HEK293T (cell line): Measurements from ENCODE around the gene SWI5.

Experiments
- CTCF ChIA-PET: fragments of 350-600 bp; formaldehyde crosslinking; extraction: SDS; loops from one replicate; lab custom pipeline; 2021; ENCODE audit warnings: antibody characterized with exemption, inconsistent platforms; lab: Yijun Ruan, JAX
- POLR2A ChIA-PET: fragments of 350-600 bp; formaldehyde crosslinking; extraction: SDS; loops from one replicate; lab custom pipeline; 2020; ENCODE audit warnings: antibody characterized with exemption, inconsistent platforms; lab: Yijun Ruan, JAX
- DNase-seq: peaks from one replicate; pipeline ENCODE4 v3.0.0; 2012; ENCODE audit warnings: mixed read lengths; ENCODE audit errors: extremely low spot score
- ARNT ChIP-seq: fragments of 450-650 bp; IDR thresholded peaks from 2 replicates; pipeline ENCODE4 v1.6.1; 2017; ENCODE audit warnings: mild to moderate bottlenecking
- BHLHE40 ChIP-seq: fragments of 450-650 bp; IDR thresholded peaks from 2 replicates; pipeline ENCODE4 v1.6.1; 2016; ENCODE audit warnings: mild to moderate bottlenecking, moderate library complexity, borderline replicate concordance
- CTBP1 ChIP-seq: fragments of 450-650 bp; IDR thresholded peaks from 2 replicates; pipeline ENCODE4 v1.6.1; 2016; ENCODE audit warnings: borderline replicate concordance
- ELF4 ChIP-seq: fragments of 450-650 bp; IDR thresholded peaks from 2 replicates; pipeline ENCODE4 v1.6.1; 2017; ENCODE audit warnings: antibody characterized with exemption
- FOXA1 ChIP-seq: fragments of 450-650 bp; IDR thresholded peaks from 2 replicates; pipeline ENCODE4 v1.6.1; 2016; ENCODE audit warnings: mild to moderate bottlenecking
- FOXK2 ChIP-seq: fragments of 450-650 bp; IDR thresholded peaks from 2 replicates; pipeline ENCODE4 v1.6.1; 2016; ENCODE audit warnings: mild to moderate bottlenecking
- FOXM1 ChIP-seq: fragments of 450-650 bp; IDR thresholded peaks from 2 replicates; pipeline ENCODE4 v1.6.1; 2017; ENCODE audit warnings: mild to moderate bottlenecking, borderline replicate concordance
- HDGF ChIP-seq: fragments of 450-650 bp; IDR thresholded peaks from 2 replicates; pipeline ENCODE4 v1.6.1; 2017; ENCODE audit warnings: antibody characterized with exemption, borderline replicate concordance
- L3MBTL2 ChIP-seq: fragments of 450-650 bp; conservative IDR thresholded peaks from 2 replicates; pipeline ENCODE4 v1.6.1; 2016; ENCODE audit warnings: mild to moderate bottlenecking
- LEF1 ChIP-seq: fragments of 450-650 bp; IDR thresholded peaks from 2 replicates; pipeline ENCODE4 v1.6.1; 2017; ENCODE audit warnings: mild to moderate bottlenecking, borderline replicate concordance
- NFRKB ChIP-seq: fragments of 450-650 bp; IDR thresholded peaks from 2 replicates; pipeline ENCODE4 v1.6.1; 2016; ENCODE audit warnings: mild to moderate bottlenecking, moderate library complexity
- SP1 ChIP-seq: fragments of 450-650 bp; IDR thresholded peaks from 2 replicates; pipeline ENCODE4 v1.6.1; 2017
- SUZ12 ChIP-seq: fragments of 450-650 bp; IDR thresholded peaks from 2 replicates; pipeline ENCODE4 v1.6.1; 2016; ENCODE audit warnings: mild to moderate bottlenecking
- TARDBP ChIP-seq: fragments of 450-650 bp; IDR thresholded peaks from 2 replicates; pipeline ENCODE4 v1.6.1; 2016
- ZNF384 ChIP-seq: fragments of 450-650 bp; IDR thresholded peaks from 2 replicates; pipeline ENCODE4 v1.6.1; 2016
- TF ChIP-seq, protein P1 (sequence below): fragments of 450-650 bp; IDR thresholded peaks from 2 replicates; pipeline ENCODE4 v1.6.1; 2016

Gene SWI5

DNA sequence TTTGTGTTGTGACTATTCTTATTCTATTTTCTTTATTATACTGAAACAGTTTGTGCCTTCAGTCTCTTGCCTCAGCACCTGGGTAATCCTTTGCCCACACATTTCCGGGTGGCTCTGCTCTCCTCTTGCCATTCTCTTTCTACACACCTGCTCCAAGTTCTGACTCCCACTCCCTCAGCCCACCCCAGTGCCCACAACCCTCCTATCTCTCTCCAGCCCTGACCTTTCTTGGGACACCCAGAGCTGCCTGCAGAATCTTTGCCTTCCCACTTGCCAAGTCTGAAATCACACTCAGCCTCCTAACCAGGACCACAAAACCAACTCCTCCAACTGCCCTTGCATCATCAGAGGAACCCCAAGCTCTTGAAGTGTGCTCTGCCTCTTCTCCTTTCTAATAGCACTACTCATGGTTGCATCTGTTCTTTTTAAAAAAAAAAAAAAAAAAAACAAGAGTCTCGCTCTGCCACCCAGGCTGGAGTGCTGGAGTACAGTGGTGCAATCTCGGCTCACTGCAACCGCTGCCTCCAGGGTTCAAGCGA is 4.1 kb downstream of the SWI5 start:
- ChIA-PET CTCF (no interaction called here), POLR2A (no interaction called here)
- DNase-seq: no peak
- TF ChIP-seq SP1 (no peak), ARNT (no peak), HDGF (no peak), L3MBTL2 (no peak), NFRKB (no peak)

GRCh38 chr9:128282500-128282899 is 6.4 kb downstream of the SWI5 start:
- TF ChIP-seq L3MBTL2: no peak
- TF ChIP-seq, protein P1, sequence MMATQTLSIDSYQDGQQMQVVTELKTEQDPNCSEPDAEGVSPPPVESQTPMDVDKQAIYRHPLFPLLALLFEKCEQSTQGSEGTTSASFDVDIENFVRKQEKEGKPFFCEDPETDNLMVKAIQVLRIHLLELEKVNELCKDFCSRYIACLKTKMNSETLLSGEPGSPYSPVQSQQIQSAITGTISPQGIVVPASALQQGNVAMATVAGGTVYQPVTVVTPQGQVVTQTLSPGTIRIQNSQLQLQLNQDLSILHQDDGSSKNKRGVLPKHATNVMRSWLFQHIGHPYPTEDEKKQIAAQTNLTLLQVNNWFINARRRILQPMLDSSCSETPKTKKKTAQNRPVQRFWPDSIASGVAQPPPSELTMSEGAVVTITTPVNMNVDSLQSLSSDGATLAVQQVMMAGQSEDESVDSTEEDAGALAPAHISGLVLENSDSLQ: no peak
- no peak for TF ChIP-seq FOXM1
- TF ChIP-seq NFRKB: no peak
- TF ChIP-seq CTBP1: no peak
- TF ChIP-seq FOXK2: no peak
- TF ChIP-seq HDGF: no peak
- TF ChIP-seq FOXA1: no peak
- TF ChIP-seq ELF4: no peak
- no peak for TF ChIP-seq ZNF384
- TF ChIP-seq TARDBP: no peak
- TF ChIP-seq ARNT: no peak
- no peak for TF ChIP-seq BHLHE40
- no peak for TF ChIP-seq LEF1
- TF ChIP-seq SUZ12: no peak
- no peak for TF ChIP-seq SP1
- DNase-seq: no peak
- CTCF ChIA-PET: no interaction called here
- POLR2A ChIA-PET: no interaction called here

GRCh38 chr9:128285033-128285784 is 9.1 kb downstream of the SWI5 start:
- DNase-seq: no peak
- ChIA-PET CTCF (interaction anchor here (0.6 kb wide), 1 partner anchor 172 kb away, joined by 5 read pairs; no protein-coding TSS in a partner anchor), POLR2A (interaction anchor here (1.1 kb wide), 1 partner anchor 9 kb away, joined by 5 read pairs; the partner anchor contains the start of genes GOLGA2 and SWI5)
- TF ChIP-seq HDGF (no peak), FOXK2 (no peak), L3MBTL2 (no peak), TARDBP (no peak), SUZ12 (no peak), CTBP1 (no peak), ARNT (no peak), BHLHE40 (no peak), NFRKB (no peak), ELF4 (no peak), ZNF384 (no peak), FOXA1 (no peak)
- TF ChIP-seq, protein P1: no peak

GRCh38 chr9:128286440-128286839 is 10.4 kb downstream of the SWI5 start:
- no peak for DNase-seq
- TF ChIP-seq FOXA1 (no peak), SP1 (no peak)
- CTCF ChIA-PET: no interaction called here
- POLR2A ChIA-PET: interaction anchor here (0.9 kb wide), 1 partner anchor 11 kb away, joined by 3 read pairs; the partner anchor contains the start of genes GOLGA2 and SWI5

DNA sequence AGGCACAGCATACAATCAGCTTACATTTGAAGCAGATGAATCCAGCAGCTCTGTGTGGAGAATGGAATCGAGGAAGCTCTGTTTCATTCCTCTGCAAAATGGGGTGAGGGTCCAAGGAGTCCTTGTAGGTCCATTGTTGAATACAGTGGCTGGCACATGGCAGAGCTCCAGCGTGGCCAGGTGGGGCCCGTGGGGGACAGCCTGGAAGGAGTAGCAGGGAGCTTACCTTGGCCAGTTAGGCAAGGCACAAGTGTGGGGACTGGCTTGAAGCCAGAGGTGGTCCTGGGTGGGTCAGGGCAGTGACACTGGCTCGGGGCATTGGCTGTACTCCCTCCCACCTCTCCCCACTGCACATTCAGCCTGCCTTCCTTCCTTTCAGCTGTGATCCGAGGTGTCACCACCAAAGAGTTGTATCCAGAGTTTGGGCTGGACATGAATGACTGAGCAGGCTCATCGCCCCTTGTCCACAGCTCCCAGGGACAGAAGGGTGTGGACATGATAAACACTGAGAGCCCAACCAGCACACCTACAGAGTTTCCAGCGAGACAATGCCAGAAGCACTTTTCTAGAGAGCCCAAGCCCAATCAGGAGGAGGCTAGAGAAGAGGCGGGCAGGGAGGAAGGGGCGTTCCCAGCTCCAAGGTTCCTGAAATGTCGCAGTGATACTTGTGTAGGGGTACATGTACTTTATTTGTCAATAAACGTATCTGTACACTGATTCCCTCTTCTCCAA is 12.4 kb downstream of the SWI5 start:
- TF ChIP-seq, protein P1: no peak
- TF ChIP-seq FOXA1 (no peak), TARDBP (no peak), ZNF384 (no peak), ELF4 (no peak), HDGF (no peak), ARNT (no peak), LEF1 (no peak), SUZ12 (no peak), BHLHE40 (no peak), FOXK2 (no peak), L3MBTL2 (no peak), NFRKB (no peak), FOXM1 (no peak), SP1 (no peak), CTBP1 (no peak)
- ChIA-PET POLR2A (interaction anchor here (2.4 kb wide), 1 partner anchor 13 kb away, joined by 11 read pairs; the partner anchor contains the start of genes GOLGA2 and SWI5), CTCF (no interaction called here)
- no peak for DNase-seq
